DOHH2 (cell line): ENCODE measurements around the gene ACOT11.

Experiments
- EZH2phosphoT487 ChIP-seq: fragments of 200-600 bp; sonication (generic); IDR thresholded peaks from 2 replicates; pipeline ENCODE4 v1.6.1; 2017; ENCODE audit warnings: borderline replicate concordance, mild to moderate bottlenecking, antibody characterized with exemption, low read length, moderate library complexity, mixed read lengths
- TF ChIP-seq, protein P1 (sequence below): fragments of 200-600 bp; sonication (generic); IDR thresholded peaks from one replicate; pipeline ENCODE4 v1.5.1; 2014; ENCODE audit warnings: antibody characterized with exemption, mild to moderate bottlenecking, low read depth, low read length; ENCODE audit not compliant: poor library complexity, severe bottlenecking

DNA sequence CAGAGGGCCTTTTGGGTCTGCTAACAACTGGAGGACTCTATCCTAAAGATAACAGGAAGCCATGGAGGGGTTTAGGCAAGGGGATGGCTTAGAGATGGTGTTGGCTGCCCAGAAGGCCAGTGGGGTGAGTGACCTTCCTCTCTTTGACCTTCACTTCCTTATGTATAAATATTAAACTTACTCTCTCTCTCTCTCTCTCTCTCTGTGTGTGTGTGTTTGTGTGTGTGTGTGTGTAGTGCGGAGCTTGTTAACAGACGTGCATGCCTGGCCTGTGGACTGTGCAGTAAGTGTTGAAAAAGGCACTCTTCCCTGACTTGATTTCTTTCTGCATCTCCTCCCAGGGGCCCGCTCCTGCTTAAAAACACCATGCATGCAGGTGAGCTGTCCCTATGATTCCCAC is 103.6 kb downstream of the ACOT11 start:
- TF ChIP-seq, protein P1, sequence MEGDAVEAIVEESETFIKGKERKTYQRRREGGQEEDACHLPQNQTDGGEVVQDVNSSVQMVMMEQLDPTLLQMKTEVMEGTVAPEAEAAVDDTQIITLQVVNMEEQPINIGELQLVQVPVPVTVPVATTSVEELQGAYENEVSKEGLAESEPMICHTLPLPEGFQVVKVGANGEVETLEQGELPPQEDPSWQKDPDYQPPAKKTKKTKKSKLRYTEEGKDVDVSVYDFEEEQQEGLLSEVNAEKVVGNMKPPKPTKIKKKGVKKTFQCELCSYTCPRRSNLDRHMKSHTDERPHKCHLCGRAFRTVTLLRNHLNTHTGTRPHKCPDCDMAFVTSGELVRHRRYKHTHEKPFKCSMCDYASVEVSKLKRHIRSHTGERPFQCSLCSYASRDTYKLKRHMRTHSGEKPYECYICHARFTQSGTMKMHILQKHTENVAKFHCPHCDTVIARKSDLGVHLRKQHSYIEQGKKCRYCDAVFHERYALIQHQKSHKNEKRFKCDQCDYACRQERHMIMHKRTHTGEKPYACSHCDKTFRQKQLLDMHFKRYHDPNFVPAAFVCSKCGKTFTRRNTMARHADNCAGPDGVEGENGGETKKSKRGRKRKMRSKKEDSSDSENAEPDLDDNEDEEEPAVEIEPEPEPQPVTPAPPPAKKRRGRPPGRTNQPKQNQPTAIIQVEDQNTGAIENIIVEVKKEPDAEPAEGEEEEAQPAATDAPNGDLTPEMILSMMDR: no peak
- TF ChIP-seq EZH2phosphoT487: no peak
